ENCODE results near the gene CACNA1S.
A peak's percentile ranks its signal among the peaks of the same experiment; 100 is the strongest.

CACNA1S gene

DNA sequence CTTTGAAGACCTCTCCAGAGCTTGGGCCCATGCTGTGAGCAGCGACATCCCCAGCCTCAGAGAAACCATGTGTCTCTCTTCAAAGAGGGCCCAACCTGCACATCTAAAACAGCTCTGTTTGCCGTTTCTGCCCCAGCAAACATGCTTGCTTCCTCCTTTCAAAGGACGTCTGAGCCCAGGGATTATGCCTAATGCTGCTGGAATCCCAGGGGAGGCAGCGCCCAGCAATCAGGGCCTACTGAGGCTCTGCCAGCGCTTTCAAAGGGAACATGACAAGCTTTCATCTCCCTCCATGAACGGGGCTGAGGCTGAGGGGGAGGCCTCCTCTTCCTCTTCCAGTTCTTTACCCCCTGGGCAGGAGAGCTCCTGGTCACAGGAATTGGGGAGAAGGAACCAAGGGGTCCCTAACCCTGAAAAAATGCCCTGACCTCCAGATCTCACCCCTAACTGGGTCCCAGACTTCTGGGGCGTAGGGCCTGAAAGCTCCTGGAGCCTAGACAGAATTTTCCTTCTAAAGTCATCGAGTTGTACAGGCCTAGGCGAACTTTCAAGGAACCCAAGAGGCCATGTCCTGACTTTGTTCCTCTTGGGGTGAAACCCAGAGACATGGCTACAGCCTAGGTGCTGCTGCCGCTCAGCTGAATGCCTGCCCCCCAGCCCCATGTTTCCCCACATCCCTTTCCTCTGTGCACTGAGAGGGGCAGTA is 28.2 kb upstream of the CACNA1S start:
- DNase-seq (ENCODE audit: low spot score): no peak

DNA sequence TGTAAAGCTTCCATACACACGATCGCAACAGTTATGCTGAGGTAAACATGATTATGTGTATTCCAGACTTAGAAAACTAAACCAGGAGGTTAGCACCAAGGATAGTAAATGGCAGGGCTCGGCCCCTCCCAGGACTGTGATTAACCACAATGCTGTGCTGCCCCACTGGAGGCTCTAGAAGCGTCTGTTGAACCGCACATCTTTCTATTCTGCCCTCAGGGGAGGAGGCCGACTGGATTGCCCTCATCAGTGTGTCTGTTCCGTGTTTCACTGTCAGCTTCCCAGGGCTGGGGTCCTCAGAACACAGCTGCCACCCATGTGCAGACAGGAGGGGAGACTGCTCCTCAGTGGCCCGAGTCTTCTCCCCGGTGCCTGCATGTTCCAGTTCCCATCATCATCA is 27.5 kb upstream of the CACNA1S start:
- DNase-seq (ENCODE audit: low spot score): no peak

DNA sequence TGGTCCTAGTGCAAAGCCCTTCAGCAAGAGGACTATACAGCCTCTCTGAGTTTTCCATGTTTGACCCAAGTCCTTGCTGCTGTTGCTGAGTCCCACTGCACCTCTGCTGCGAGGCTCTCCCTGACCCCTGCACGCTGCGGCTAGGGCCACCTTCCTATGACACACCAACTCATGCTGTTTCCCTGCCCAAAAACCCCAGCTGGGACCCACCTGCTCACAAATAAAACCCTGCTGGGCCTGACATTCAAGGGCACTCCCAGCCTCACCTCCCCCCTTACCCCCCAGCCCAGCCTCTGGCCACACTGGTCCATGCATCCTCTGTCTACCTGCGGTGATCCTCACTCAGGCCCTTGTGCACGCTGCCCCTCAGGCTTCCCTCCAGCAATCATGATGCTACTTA is 27.1 kb upstream of the CACNA1S start:
- no peak for DNase-seq (ENCODE audit: low spot score)

DNA sequence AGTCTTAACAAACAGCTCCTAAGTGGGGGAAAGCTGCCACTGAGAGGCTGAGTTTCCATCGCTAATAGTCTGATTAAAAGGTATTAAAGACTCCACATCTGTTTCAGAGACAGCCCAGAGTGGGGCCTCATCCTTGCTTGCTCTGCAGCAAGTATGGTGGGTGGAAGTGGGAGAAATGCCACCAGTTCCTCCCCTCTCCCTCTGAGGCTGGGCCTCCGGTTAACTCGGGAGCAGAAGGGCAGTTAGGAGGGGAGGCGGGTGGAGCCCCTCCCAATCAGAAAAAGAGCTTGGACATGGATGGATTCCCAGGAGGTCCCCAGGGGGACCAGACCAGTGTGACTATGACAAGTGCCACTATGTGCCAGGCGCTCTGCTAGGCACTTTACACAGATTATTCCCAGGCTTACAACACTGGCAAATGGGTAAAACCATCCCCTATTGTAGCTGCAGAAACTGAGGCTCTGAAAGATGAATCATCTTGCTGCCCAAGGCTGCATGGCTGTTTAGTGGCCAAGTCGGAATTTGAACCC is 26.1 kb upstream of the CACNA1S start:
- no peak for DNase-seq (ENCODE audit: low spot score)

DNA sequence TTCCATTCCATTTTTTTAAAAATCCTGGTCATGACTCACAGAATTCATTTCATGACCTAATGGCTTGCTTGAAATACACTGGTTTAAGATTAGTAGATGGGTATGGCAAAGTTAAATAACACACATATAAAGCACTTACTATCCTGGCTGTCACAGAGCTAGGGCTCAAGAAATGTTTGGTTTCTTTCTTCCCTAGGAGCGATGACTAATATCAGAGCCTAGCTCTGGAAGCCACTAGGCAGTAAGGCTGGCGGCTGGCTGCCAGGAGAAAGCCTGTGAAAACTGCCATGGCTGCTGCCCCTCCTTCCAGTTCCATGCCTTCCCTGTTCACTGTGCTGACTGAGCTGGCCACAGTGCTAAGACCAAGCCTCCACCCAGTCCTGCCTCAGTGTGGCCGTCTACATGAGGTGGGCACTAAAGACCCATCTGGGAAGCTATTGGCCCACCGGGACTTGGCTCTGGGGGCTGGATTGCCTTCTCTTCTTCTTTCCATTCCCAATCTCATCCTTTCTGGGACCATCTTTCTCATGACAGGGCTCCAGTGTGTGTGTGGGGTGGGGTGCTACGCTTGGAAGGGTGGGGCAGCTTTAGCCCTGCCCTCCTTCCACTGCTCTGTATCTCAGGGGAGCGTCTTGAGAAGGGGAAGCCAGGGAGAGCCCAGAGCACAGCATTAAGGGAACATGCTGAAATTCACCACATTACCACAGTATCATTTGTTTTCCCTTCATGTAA is 25.5 kb upstream of the CACNA1S start:
- DNase-seq (ENCODE audit: low spot score): peak; percentile 12

DNA sequence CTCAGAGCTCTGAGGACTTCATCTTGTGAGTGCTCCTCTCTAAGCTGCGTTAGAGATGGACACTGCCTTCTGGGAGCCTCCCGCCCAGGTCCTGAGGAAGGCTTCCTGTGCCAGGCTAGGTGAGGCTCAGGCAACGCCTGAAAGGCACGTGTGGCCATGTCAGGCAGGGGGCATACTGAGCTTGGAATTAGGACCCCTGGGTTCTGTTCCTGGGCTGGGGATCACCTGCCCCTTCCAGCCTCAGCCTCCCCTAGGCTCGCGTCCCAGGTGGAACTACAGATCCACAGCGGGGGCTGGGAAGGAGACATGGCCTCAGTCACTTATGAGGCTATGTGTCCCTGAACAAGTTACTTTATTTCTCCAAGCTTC is 24.8 kb upstream of the CACNA1S start:
- no peak for DNase-seq (ENCODE audit: low spot score)

DNA sequence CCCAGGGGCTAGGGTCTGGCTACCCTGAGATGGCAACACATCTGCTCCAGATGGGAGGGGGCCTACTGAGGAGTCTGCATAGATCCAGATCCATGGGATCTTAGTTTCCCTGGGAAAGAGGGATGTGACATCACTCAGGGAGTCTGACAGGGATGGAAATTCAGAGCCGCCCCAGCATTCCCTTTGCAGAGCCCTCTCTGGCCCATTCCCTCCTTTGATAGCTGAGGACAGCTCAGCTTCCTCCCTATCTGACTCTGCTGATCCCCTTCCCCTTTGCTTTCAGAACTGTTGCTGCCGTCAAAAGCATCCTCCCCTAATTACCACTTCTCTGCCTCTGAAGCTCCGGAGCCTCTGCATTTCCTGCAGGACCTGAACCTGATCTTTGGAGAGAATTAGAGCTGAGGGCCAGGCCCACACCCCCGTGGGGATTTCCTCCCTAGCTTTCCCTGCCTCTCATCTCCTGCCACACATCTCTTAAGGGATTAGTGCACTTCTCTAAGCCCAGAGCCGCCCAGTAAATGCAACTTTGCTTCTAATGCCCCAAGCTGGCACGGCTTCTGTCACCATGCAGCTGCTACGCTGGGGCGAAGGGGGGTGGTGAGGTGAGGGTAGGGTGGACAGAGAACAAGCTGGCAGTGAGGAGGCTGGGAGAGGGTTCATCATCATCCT is 24.3 kb upstream of the CACNA1S start:
- no peak for DNase-seq (ENCODE audit: low spot score)

DNA sequence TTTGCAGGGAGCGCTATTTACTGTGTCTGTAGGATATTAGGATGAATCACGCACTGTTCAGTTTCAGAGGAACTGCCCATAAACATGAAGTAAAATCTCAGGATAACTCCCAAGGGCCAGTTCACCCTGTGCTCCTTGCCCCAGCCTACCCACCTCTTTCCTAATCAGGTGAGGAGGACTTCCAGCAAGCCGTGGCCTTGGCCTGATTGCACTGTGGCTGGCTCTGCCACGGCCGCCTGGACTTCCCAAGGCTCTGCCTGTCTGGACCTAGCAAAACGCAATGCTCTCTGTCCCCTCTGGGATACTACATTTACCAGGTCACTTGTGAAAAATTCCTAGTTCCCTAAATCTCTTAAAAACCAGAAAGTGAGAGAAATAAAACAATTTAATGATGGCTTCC is 22.2 kb upstream of the CACNA1S start:
- no peak for DNase-seq (ENCODE audit: low spot score)

DNA sequence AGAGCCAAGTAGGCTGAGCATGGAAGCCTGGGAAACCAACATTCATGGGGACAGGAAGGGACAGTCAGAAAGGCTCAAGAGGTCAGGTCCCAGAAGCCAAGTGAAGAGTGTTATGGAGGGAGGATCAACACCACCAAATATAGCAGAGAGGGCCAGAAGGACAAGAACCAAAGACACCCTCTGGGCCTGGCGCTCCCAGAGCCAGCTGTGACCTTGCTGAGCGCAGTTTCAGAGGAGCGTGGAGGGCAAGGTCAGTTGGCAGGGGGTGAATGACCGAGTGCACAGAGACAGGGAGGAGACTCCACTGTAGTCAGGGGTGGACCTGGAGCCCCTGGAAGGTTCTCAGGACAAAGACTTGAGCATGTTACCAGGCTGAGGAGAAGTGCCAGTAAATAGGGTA is 19.2 kb upstream of the CACNA1S start:
- no peak for DNase-seq (ENCODE audit: low spot score)

DNA sequence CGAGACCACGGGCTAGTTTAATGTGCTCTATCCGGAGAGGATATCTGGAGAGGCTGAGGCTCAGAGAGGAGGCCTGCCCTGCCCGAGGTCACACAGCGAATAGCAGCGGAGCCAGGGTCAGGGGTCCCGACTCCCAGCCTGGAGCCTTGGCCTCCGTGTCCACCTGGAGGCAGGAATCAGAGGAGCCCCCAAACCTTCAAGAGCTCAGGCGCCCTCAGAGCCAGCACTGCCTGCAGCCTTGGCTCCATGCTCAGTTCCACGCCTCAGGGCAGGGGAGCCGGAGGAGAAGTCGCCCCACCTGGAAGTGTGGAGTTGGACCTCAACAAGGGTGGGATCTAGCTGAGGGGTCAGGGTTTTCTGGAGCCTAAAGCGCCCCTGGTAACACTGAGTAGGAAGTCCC is 16.7 kb upstream of the CACNA1S start:
- DNase-seq (ENCODE audit: low spot score): no peak

DNA sequence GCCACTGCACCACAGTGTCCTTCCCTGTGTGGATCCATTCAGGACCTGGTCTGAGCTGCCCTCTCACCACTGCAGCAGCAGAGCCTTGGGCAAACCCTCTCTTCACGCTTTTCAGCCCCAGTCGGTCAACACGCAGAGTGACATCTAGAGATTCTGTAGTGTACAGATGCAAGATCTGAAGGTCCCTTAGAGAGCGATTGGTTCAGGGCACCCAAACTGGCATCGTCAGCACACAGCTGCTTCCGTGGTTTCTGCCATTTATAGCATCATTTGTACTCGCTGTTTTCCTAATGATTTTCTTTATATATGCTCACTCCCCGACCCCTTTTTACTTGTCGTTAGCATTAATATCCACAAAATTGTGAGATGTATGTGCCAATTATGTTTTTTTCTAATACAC is 16.2 kb upstream of the CACNA1S start:
- DNase-seq (ENCODE audit: low spot score): no peak

DNA sequence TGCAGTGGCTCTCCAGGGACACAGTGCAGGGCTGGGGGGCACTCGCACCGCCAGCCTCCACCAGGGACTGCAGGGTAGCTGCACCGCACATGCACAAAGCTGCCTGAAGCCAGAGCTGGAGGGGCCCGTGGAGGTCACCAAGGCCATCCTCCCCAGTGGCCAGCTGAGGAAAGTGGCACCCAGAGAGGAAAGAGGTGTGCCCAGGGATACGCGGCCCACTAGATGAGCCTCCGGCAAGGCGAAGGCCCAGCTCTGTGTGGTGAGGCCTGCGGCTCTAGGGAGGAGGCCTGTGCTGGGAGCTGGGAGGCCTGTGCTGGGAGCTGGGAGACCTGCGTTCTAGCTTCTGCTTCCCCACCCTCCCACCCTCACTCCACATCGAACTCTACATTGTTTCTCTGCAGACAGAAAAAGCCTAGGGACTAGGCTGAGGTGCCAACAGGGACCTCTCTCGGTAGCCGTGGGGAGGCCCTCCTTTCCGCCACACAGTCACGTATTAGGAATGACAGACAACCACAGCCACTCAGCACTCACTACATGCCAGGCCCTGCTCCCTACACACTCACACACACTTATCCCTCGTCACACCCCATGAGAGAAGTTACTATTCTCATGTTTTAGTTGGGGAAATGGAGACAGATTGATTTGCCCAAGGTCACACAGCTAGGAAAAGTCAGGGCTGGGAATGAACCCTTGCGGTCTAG is 15.7 kb upstream of the CACNA1S start:
- no peak for DNase-seq (ENCODE audit: low spot score)

DNA sequence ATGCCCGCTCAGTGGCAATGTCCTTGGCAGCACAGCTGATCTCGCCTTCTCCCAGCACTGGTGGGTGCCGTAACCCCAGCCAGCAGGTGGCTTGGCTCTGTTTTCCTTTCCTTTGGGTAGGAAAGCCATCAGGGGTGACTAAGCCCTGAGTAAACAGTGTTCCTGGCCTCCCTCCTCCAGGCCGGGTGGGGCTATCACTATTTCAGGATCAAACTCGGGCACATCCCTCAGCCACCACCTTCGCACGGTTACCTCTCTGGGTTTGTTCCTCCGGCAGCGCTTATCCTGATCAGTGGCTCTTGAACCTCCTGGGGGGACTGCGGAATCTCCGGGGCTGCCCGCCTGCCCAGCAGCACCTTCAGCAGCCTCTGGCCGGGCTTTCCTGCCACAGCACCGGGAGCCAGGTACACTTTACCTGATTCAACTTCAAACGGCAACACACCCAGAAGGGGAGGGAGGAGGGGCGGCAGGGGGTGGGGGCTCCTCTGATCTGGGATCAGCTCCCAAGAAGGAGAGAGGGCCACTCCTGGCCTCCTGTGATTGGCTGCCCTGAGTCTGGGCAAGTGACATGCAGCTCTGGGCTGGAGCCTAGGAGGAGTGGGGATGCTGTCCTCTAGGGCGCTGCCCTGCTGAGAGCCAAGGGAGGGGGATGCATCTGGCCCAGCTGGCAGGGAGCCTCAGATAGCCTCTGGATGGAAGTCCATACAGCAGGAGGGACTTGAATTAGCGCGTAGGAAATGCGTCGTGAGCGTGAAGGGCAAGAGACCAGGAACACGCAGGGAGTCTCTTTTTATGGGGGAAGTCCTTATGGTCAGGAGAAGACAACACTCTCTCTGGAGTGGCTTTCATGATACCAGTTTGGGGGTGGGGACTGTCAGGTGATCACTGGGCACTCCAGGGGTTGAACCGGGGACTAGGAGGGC is 14.9 kb upstream of the CACNA1S start, which contains the start of gene ASCL5:
TSS of gene ASCL5 (minus strand) at position 353 of the 923 bp plus-strand sequence. CDS start 11,812 bp downstream, outside the sequence.
- DNase-seq (ENCODE audit: low spot score): no peak

DNA sequence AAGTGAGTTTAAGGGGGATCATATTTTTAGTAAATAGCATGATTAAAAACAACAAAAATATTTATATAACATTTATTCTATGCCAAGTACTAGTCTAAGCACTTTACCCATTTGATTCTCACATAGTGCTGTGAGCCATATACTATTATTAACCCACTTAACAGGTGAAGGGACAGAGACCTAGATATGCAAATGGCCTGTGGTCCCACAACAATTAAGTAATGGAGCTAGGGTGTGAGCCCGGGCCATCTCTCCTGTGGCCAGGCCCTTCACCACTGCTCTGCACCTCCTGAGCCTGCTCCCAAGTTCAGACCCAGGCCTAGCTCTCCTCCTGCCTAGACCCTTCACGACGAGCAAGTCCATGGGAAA is 14.2 kb upstream of the CACNA1S start:
- DNase-seq (ENCODE audit: low spot score): no peak

DNA sequence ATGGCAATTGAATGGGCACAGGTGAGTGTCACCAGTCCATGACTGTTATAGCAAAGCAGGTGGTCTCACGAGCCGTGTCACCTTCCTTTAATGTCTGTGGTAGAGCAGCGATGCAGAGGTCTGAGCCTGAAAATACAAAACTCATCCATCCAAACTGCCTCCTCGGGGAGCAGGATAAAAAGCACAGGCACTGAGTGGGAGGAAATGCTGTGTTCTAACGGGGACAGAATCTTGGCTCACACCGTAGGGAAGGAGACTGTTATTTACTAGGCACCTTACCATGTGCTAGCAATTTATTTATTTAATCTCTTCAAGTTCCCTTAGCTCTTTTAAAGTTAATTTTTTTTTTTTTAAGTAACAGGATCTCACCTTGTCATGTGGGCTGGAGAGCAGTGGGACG is 13.6 kb upstream of the CACNA1S start:
- DNase-seq (ENCODE audit: low spot score): no peak

DNA sequence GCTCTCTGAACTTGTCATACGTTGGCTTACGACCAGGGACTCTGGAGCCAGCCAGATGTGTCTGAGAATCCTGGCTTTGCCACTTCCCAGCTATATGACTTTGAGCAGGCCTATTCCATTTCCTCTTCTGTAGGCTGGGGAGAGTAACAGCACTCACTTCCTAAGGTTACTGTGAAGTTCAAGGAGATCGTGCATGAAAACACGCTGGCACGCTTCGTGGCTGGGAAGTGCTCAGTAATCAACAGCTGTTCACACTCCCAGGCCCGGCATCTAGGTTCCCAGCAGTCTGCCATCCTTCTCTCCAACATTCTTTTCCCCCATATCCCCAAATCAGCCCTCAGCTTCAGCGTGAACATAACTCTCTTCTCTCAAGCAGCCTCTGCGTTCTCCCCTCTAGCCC is 12.8 kb upstream of the CACNA1S start:
- DNase-seq (ENCODE audit: low spot score): no peak

DNA sequence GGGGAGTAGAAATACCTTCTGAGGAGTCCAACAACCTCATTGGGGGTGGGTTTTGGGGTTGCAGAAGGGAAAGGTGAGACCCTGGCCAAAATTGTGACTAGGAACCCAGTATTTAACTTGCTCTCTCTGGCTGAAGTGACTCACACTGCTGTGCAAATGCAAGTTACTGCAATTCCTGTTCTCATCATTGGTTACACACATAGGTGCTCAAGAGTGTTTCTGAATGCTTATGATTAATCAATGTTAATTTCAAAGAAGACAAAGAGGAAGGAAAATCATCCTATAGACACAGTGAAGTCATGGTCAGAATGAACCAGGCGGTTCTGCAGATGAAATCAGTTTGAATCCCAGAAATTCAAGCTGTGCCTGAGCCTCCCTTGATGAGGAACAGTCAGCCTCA is 11.6 kb upstream of the CACNA1S start:
- DNase-seq (ENCODE audit: low spot score): no peak

DNA sequence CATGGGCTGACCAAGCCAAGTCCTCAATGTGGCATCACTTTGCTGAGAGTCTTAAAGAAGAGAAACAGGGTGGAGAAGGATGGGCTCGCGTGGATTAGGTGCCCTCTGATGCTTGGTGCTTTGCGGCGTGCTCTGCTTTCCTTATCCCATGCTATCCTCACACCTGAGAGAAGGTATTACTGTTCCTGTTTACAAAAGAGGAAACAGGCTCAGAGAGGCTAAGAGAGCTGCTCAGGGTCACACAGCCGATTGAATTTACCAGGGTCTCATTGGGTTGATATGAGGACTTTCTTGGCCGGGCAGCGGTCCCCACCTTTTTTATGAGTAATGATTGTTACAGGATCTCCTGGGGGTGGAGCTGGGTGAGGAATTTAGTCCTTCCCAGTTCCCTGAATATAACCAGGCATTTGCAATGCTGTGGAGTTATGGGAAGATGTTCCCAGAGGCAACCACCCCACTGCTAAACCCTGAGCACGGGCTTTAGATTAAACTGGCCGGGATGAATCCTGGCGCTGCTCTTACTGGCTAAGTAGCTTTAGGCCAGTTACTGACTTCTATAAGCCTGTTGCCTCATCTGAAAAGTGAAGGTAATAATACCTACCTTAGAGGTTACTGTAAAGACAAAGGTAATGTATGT is 10.2 kb upstream of the CACNA1S start:
- no peak for DNase-seq (ENCODE audit: low spot score)

DNA sequence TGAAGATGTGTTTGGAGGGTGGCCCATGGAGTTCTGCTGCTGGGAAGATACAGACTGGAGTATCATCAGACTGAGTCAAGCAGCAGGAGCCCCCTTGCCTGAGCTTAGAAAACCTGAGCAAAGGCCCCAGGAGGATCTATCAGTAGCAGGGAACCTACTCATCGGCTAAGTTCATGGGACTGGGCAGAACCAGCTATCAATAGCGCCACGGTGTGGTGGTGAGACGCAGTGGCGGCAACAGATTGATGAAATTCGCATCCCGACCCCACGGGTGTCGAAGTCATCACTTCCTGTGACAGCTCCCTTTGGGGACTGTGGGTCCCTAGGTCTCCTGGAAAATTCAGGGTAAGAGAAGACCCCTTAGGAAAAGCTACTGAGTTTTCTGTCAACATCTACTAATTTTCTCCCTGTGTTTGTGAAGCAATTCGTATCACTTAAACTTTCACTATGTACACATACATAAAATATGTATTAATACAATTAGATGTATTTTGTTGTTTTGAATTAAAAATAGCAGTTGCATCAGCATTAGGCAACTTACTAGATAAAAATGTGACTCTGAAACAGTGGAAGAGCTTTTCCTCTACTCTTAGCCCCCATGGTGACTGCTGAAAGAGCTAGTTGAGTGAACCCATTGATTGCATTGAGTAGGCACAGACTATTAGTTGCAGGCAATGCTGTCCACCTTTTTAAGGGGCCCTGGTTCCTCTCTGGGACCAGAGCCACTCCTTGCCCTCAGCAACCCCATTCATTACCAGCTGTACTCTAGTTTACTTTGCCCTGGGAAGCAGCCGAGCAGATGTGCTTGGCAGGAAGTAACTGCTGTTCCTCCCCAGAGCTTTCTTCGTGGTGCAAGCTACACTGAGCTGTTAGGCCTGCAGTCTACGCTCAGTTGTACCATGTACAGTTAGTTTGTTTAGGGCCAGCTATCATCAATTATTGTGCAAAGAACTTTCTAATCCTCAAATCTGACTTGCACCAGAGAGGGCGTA is 7.3 kb upstream of the CACNA1S start:
- DNase-seq (ENCODE audit: low spot score): peak; percentile 7

DNA sequence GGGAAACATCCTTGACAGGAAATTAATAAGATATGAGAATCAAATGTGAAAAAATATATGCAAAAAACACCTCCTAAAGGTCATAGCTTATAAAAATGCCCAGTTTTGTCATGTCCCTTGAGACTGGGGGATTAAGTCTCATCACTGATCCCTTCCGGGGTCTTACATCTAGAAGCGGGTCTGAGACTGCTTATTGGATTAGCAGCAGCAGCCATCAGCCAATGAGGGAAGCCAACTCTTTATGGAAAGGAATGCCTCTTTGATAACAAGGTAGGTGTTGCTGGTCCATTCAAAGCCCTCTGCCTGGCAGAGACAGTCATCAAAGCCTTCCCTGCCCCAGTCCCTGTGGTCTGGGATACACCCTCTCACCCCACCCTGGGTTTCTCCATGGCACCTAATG is 3.9 kb upstream of the CACNA1S start:
- DNase-seq (ENCODE audit: low spot score): no peak

All from hematopoietic multipotent progenitor cell treated with erythropoietin and hydrocortisone succinate and interleukin-3 and kit ligand, for 15 days (in vitro differentiated cells).